Tongue (tissue), 2 donors: Measurements from ENCODE around the gene ATP6V0E2. TPM values are rescaled to one million over a fixed set of nuclear protein-coding genes. Genes with fewer than 3 reads are reported as not detected.
A peak's percentile ranks its signal among the peaks of the same experiment; 100 is the strongest.

Experiments used
- DNase-seq: peaks from one replicate; pipeline ENCODE4 v3.0.0-alpha.2; 2015
- total RNA-seq: library from RNA; depleted of rRNA; stranded (reverse); fragments of >200 nt; gene quantifications from one replicate; pipeline ENCODE4 v1.2.3, GENCODE V29; 2014

ATP6V0E2 gene
- total RNA-seq, 1 donor from 2014 or later: 18.6 TPM

- no peak for DNase-seq
Observed at GRCh38 chr7:149838992-149839408, 34.8 kb upstream of the ATP6V0E2 start.

- no peak for DNase-seq
Observed at GRCh38 chr7:149839933-149840332, 33.8 kb upstream of the ATP6V0E2 start.

GRCh38 chr7:149843566-149843965, 30.2 kb upstream of the ATP6V0E2 start:
- no peak for DNase-seq

GRCh38 chr7:149844445-149844844, 29.3 kb upstream of the ATP6V0E2 start:
- DNase-seq: no peak

- no peak for DNase-seq
Observed at GRCh38 chr7:149845257-149845980, 28.4 kb upstream of the ATP6V0E2 start.

- no peak for DNase-seq
Observed at GRCh38 chr7:149846021-149846420, 27.7 kb upstream of the ATP6V0E2 start.

- no peak for DNase-seq
Observed at GRCh38 chr7:149846436-149847046, 27.2 kb upstream of the ATP6V0E2 start.

- DNase-seq: no peak
Observed at GRCh38 chr7:149849174-149849573, 24.6 kb upstream of the ATP6V0E2 start.

GRCh38 chr7:149850007-149850594, 23.7 kb upstream of the ATP6V0E2 start:
- DNase-seq: no peak

- no peak for DNase-seq
Observed at GRCh38 chr7:149850716-149851115, 23.1 kb upstream of the ATP6V0E2 start.

GRCh38 chr7:149851449-149851848, 22.3 kb upstream of the ATP6V0E2 start:
- no peak for DNase-seq

GRCh38 chr7:149853157-149853556, 20.6 kb upstream of the ATP6V0E2 start:
- no peak for DNase-seq

GRCh38 chr7:149854611-149855360, 19.0 kb upstream of the ATP6V0E2 start:
- peak; percentile 80 for DNase-seq

- DNase-seq: peak; percentile 71
Observed at GRCh38 chr7:149855361-149856305, 18.1 kb upstream of the ATP6V0E2 start.

GRCh38 chr7:149856583-149856982, 17.2 kb upstream of the ATP6V0E2 start:
- no peak for DNase-seq

- DNase-seq: no peak
Observed at GRCh38 chr7:149859369-149859768, 14.4 kb upstream of the ATP6V0E2 start.

GRCh38 chr7:149859876-149860275, 13.9 kb upstream of the ATP6V0E2 start:
- DNase-seq: no peak

- DNase-seq: no peak
Observed at GRCh38 chr7:149860821-149861727, 12.7 kb upstream of the ATP6V0E2 start.

- no peak for DNase-seq
Observed at GRCh38 chr7:149861728-149862045, 12.1 kb upstream of the ATP6V0E2 start.

- DNase-seq: no peak
Observed at GRCh38 chr7:149862156-149862555, 11.6 kb upstream of the ATP6V0E2 start.

- DNase-seq: no peak
Observed at GRCh38 chr7:149863500-149863899, 10.3 kb upstream of the ATP6V0E2 start.
